NOMO-1 treated with DMSO at 0.1 percent for 48 hours (cell line): Measurements from ENCODE around the gene YPEL2.
A peak's percentile ranks its signal among the peaks of the same experiment; 100 is the strongest.

Experiments
- DNase-seq: peaks from one replicate; lab custom pipeline; 2025; ENCODE audit not compliant: unreplicated experiment; lab: John Stamatoyannopoulos, UW

YPEL2 gene

GRCh38 chr17:59329176-59330052 lies 2.0 kb upstream of the YPEL2 start:
- peak; percentile 95 for DNase-seq

GRCh38 chr17:59330053-59330942 lies 1.2 kb upstream of the YPEL2 start:
- DNase-seq: no peak

DNA sequence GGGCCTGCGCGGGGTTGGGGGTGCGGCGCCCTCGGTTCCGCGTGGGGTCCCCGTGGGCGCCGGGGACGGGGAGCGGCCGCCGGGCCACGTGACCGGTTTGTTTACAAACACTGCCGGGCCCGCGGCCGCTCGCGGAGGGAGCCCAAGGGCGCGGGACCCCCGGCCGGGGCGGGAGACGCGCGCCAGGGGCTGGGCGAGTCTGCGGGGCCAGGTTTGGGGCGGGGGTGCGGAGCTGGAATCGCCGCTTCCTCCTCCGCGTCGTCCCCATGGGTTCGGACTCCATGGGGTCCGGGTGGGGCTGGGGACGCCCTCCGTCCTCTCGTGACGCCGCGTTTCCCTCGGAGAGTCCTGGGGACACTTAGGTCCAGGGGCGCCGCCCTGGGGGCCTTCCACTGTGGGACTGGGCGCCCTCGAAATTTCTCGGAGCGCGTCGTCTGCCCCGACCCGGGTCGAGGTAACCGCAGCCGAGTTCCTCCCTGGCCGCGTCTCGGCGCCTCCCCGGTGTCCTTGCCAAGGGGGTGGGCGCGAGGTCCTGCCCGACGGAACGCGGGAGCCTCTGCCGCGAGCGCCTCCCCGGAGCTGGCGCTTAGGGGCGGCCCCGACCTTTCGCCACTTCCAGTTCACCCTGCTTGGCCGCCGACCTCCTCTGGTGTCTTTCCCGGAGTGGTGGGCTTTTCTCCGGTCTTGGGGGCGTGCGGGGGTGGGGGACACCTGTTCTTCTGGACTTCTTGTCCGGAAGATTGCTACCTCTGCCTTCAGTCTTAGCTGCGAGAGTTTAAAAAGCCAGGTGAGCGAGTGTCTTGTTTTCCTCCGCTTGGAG lies 684 bp downstream of the YPEL2 start:
- no peak for DNase-seq

DNA sequence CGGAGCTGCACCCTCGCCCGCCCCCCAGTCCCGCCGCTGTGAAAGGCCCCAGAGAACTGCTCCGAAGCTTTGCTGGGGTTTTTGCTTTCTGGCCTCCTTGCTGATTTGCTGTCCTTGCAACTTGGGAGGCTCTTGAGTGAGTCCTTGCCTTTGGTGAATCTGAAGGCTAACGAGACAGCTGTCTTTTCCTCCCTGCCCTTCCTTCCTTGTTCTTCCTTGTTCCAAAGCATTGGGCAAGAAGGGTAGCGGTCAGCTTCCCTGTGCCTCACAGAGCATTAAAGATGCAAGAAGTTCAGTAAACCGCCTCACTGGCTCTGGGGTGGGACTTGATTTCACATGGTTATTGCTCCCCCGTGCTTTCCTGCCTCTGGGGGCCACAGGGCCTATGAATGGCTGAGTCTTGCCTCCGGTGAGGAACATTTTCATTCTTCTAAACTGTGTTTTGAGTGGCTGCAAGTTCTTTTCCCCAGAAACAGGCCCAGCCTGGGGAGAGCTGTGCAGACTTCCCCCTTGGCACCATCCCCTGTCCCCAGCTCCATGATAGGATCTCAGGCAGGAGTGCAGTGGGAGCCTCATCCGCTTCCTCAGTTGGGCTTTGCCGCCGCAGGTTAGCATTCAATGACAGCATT lies 1.4 kb downstream of the YPEL2 start:
- DNase-seq: no peak

- no peak for DNase-seq
Measured at GRCh38 chr17:59333836-59334235, 2.4 kb downstream of the YPEL2 start.

DNA sequence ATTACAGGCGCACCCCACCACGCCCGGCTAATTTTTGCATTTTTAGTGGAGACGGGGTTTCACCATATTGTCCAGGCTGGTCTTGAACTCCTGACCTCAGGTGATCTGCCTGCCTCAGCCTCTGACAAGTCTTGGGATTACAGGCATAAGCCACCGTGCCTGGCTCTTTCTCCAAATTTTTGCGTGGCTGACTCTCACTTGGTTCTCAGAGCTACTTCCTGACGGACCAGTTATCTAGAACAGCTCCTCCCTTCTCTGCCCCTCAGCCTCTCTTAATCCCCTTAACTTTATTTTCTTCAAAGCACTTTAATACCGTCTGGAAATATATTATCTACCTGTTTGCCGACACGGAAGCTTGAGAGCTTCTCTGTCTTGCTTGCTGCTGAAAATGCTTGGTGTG lies 4.2 kb downstream of the YPEL2 start:
- no peak for DNase-seq

- DNase-seq: no peak
Measured at GRCh38 chr17:59337741-59338299, 6.4 kb downstream of the YPEL2 start.

GRCh38 chr17:59338498-59338897 lies 7.0 kb downstream of the YPEL2 start:
- DNase-seq: no peak

- no peak for DNase-seq
Measured at GRCh38 chr17:59341922-59342321, 10.5 kb downstream of the YPEL2 start.

DNA sequence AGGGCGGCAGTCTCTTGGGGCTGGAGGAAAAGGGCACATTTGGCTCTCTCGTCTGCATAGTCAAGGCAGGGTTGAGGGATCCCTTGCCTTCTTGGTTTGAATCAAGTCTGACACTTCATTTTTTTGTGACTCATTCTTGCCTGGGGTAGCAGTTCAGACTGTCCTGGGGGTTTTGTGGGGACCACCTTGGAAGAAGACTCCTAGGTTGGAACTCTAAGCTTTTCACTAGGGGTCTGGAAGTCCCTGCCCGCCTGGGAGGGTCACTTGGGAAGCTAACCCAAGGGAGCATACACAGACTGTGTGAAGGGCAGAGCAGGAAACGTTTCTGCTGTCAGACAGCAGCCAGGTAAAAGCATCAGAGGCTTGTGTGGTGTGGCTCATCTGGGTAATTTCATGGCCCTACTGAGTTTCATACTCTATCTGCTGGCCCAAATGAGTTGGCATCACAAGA lies 11.3 kb downstream of the YPEL2 start:
- no peak for DNase-seq

DNA sequence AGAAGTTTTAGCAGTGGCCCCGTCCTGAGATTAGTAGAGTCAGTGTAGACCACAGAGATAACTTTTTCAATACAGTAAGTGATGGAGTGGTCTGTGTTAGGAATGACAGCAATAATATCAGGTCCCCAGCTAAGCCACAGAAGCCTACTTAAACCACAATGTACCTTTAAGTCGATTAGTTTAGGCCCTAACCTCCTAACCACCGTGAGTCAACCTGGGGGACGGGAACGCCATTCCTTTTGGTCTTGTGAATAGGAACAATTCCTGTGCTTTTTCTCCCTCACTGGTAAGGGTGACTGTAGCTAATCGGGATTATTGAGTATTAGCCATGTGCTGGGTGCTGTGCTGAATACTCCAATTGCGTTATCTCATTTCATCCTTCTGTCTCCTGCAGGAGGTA lies 14.0 kb downstream of the YPEL2 start:
- DNase-seq: no peak

- no peak for DNase-seq
Measured at GRCh38 chr17:59346341-59346740, 14.9 kb downstream of the YPEL2 start.

GRCh38 chr17:59346876-59347407 lies 15.5 kb downstream of the YPEL2 start:
- DNase-seq: no peak

- peak; percentile 63 for DNase-seq
Measured at GRCh38 chr17:59347975-59348391, 16.5 kb downstream of the YPEL2 start.

GRCh38 chr17:59349178-59349577 lies 17.7 kb downstream of the YPEL2 start:
- no peak for DNase-seq

DNA sequence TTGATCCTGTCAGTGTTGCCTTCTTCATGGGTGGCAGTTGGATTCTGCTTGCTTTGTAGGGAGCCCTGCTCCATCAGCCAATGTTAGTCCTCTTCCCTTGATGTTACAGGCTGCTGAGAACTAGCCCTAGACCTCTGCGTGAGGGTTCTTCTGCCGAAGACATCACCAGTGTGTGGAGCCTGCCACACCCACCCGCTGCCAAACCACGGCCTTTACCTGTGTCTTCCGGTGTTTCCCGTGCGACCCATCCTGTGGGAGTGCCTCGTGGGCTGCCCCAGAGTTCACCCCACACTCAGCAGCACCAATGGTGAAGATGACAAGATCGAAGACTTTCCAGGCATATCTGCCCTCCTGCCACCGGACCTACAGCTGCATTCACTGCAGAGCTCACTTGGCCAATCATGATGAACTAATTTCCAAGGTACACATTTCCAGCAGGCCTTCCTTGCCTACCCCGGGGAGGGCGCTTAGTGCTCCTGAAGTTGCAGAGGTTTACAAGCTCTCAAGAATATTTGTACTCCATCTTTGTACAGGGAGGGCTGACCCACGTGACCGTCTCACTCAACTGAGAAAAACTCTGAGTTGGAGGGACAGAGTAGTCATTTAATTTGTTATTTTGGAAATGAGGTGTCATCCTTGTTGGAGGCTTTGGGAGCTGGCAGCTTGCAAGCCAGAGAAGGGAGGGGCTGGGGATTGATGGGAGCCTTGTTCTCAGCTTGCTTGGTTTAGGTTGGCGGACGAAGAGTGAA lies 21.8 kb downstream of the YPEL2 start:
- DNase-seq: no peak

- no peak for DNase-seq
Measured at GRCh38 chr17:59353936-59354755, 22.7 kb downstream of the YPEL2 start.

- DNase-seq: no peak
Measured at GRCh38 chr17:59355030-59355701, 23.7 kb downstream of the YPEL2 start.
